Measurements from ENCODE around the gene ZNF526. TPM values are rescaled to one million over a fixed set of nuclear protein-coding genes. Genes with fewer than 3 reads are reported as not detected.
A peak's percentile ranks its signal among the peaks of the same experiment; 100 is the strongest.

The ZNF526 gene
- total RNA-seq, 3 donors from 2014 or later: 4.0 to 6.9 (median 6.0) TPM

GRCh38 chr19:42275103-42275502 lies 55.0 kb downstream of the ZNF526 start:
- Histone ChIP-seq H3K4me1 (peaks cover 9 to 35% of the 10 kb centered on the region in 2 donors), H3K27ac (peak overlapping the region; percentile 69 to 97), H3K4me3 (no peak overlapping the region), H3K27me3 (no peaks in the 10 kb centered on the region), H3K36me3 (no peaks in the 10 kb centered on the region), H3K9me3 (no peaks in the 10 kb centered on the region)
- TF ChIP-seq CTCF (IDR thresholded peaks at IDR 0.05): no peak
- TF ChIP-seq POLR2A (IDR thresholded peaks at IDR 0.05): no peak
- TF ChIP-seq POLR2AphosphoS5 (IDR thresholded peaks at IDR 0.05): no peak
- intact Hi-C loops (cut with DNase I; ENCODE audit: low total_unique reads): no loop called here
- no peak for DNase-seq (ENCODE audit: low spot score in 2 of 2)

- intact Hi-C loops (cut with DNase I; ENCODE audit: low total_unique reads): no loop called here
- Histone ChIP-seq H3K36me3 (no peaks in the 10 kb centered on the region), H3K4me1 (peaks cover 8 to 34% of the 10 kb centered on the region in 2 donors), H3K27me3 (no peaks in the 10 kb centered on the region), H3K27ac (peak overlapping the region; percentile 69 to 97), H3K4me3 (no peak overlapping the region), H3K9me3 (no peaks in the 10 kb centered on the region)
- DNase-seq (ENCODE audit: low spot score in 2 of 2): no peak
- TF ChIP-seq POLR2AphosphoS5 (IDR thresholded peaks at IDR 0.05): no peak
- no peak for TF ChIP-seq POLR2A (IDR thresholded peaks at IDR 0.05)
- no peak for TF ChIP-seq CTCF (IDR thresholded peaks at IDR 0.05)
Measured at GRCh38 chr19:42275517-42275916, 55.4 kb downstream of the ZNF526 start.

DNA sequence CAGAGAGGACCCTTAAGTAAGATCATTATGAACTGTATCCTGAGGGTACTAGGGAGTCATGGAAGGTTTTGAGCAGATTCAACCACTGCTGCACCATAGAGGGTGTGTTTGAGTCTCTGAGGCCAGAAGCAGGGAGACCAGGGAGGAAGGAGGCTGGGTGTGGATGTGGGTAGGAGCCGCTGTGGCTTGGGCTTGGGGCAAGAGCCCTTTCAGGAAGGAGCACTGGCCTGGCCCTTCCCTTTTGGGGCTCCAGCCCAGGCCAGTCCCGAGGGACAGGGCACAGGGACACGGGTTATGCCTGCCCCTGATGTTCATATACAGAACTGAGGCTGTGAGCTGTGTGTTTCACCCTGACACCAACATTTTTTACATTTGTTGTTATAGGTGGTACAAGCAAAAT lies 56.2 kb downstream of the ZNF526 start:
- TF ChIP-seq CTCF (IDR thresholded peaks at IDR 0.05) (no peak), POLR2AphosphoS5 (IDR thresholded peaks at IDR 0.05) (no peak)
- Histone ChIP-seq H3K36me3 (no peaks in the 10 kb centered on the region), H3K9me3 (no peaks in the 10 kb centered on the region), H3K27me3 (no peaks in the 10 kb centered on the region), H3K4me3 (no peak overlapping the region), H3K4me1 (peaks cover 5 to 31% of the 10 kb centered on the region in 2 donors), H3K27ac (peak overlapping the region; percentile 97 to 100)
- no peak for DNase-seq (ENCODE audit: low spot score in 2 of 2)
- intact Hi-C loops (cut with DNase I; ENCODE audit: low total_unique reads): no loop called here

GRCh38 chr19:42276821-42277220 lies 56.7 kb downstream of the ZNF526 start:
- Histone ChIP-seq H3K27me3 (no peaks in the 10 kb centered on the region), H3K4me3 (no peak overlapping the region), H3K4me1 (peaks cover 10 to 32% of the 10 kb centered on the region in 2 donors), H3K27ac (peak overlapping the region; percentile 97 to 100), H3K36me3 (no peaks in the 10 kb centered on the region), H3K9me3 (no peaks in the 10 kb centered on the region)
- intact Hi-C loops (cut with DNase I; ENCODE audit: low total_unique reads): no loop called here
- TF ChIP-seq POLR2AphosphoS5 (IDR thresholded peaks at IDR 0.05) (no peak), CTCF (IDR thresholded peaks at IDR 0.05) (no peak), POLR2A (IDR thresholded peaks at IDR 0.05) (no peak)
- DNase-seq (ENCODE audit: low spot score in 2 of 2): no peak

Other genes with a start within 250 kb of the ZNF526 start
- not detected for gene ATP1A3, start 226.1 kb upstream of the ZNF526 start, total RNA-seq
- 1 to 10 TPM in 2 of 3 donors, not detected in 1; 1.6 to 1.9 TPM for gene GRIK5, start 150.1 kb upstream of the ZNF526 start, total RNA-seq
- 10 to 100 TPM; 13.8 to 19.2 (median 15.1) TPM for gene ZNF574, start 144.1 kb upstream of the ZNF526 start, total RNA-seq
- gene POU2F2, start 87.9 kb upstream of the ZNF526 start, total RNA-seq: 1 to 10 TPM; 1.2 to 2.9 (median 1.6) TPM
- gene DEDD2, start 2.6 kb upstream of the ZNF526 start, total RNA-seq: 10 to 100 TPM; 31.4 to 64.0 (median 37.0) TPM
- gene GSK3A, start 22.3 kb downstream of the ZNF526 start, total RNA-seq: 10 to 100 TPM; 18.7 to 22.1 (median 19.8) TPM
- 10 to 100 TPM; 11.4 to 38.6 (median 24.3) TPM for gene ERF, start 34.8 kb downstream of the ZNF526 start, total RNA-seq
- 10 to 100 TPM; 20.2 to 25.6 (median 24.9) TPM for gene CIC, start 48.9 kb downstream of the ZNF526 start, total RNA-seq
- 1 to 10 TPM in 1 of 3 donors, under 1 TPM in 2; 0.33 to 2.6 (median 0.48) TPM for gene PRR19, start 81.8 kb downstream of the ZNF526 start, total RNA-seq
- 10 to 100 TPM in 2 of 3 donors, 1 to 10 TPM in 1; 7.5 to 32.4 (median 28.5) TPM for gene PAFAH1B3, start 82.3 kb downstream of the ZNF526 start, total RNA-seq
- gene TMEM145, start 93.0 kb downstream of the ZNF526 start, total RNA-seq: under 1 TPM in 2 of 3 donors, not detected in 1; 0.33 to 0.59 TPM
- gene MEGF8, start 105.3 kb downstream of the ZNF526 start, total RNA-seq: 10 to 100 TPM in 2 of 3 donors, 1 to 10 TPM in 1; 9.7 to 15.5 (median 10.8) TPM
- gene CNFN, start 170.0 kb downstream of the ZNF526 start, total RNA-seq: 1 to 10 TPM; 2.6 to 4.8 (median 3.0) TPM
- gene LIPE, start 207.1 kb downstream of the ZNF526 start, total RNA-seq: 1,000 to 10,000 TPM in 1 of 3 donors, 100 to 1,000 TPM in 2; 152 to 1,550 (median 380) TPM
- 1 to 10 TPM in 2 of 3 donors, not detected in 1; 2.2 to 2.9 TPM for gene CXCL17, start 222.6 kb downstream of the ZNF526 start, total RNA-seq